ENCODE data around the gene HHAT. TPM values are rescaled to one million over a fixed set of nuclear protein-coding genes. Genes with fewer than 3 reads are reported as not detected.

HHAT gene
- total RNA-seq, 4 donors from 2014 or later, result 3.4 to 5.2 (median 4.0) TPM

- DNase-seq, result no peak
- Histone ChIP-seq H3K27me3 (no peaks in the 10 kb centered on the region), H3K36me3 (no peaks in the 10 kb centered on the region), H3K4me1 (no peaks in the 10 kb centered on the region), H3K27ac (no peak overlapping the region), H3K9me3 (no peaks in the 10 kb centered on the region), H3K4me3 (no peak overlapping the region)
- intact Hi-C loops (cut with DNase I), result no loop called here
- WGBS, 2 donors, result 54 to 71% methylated on average over 5 of the region's 5 CpGs
- TF ChIP-seq POLR2A (IDR thresholded peaks at IDR 0.05) (no peak), CTCF (IDR thresholded peaks at IDR 0.05) (no peak)
Measured at GRCh38 chr1:210641582-210641981, 312.9 kb downstream of the HHAT start.

GRCh38 chr1:210645582-210646257 lies 317.0 kb downstream of the HHAT start:
- WGBS, 2 donors, result 76 to 83% methylated on average over 7 of the region's 7 CpGs
- intact Hi-C loops (cut with DNase I), result no loop called here
- Histone ChIP-seq H3K4me3 (no peak overlapping the region), H3K4me1 (no peaks in the 10 kb centered on the region), H3K36me3 (no peaks in the 10 kb centered on the region), H3K27me3 (no peaks in the 10 kb centered on the region), H3K9me3 (no peaks in the 10 kb centered on the region), H3K27ac (no peak overlapping the region)
- DNase-seq, result no peak
- TF ChIP-seq CTCF (IDR thresholded peaks at IDR 0.05), result no peak
- TF ChIP-seq POLR2A (IDR thresholded peaks at IDR 0.05), result no peak

GRCh38 chr1:210646258-210646616 lies 317.5 kb downstream of the HHAT start:
- H3K27me3 ChIP-seq, result no peaks in the 10 kb centered on the region
- no peaks in the 10 kb centered on the region for H3K36me3 ChIP-seq
- intact Hi-C loops (cut with DNase I), result no loop called here
- no peak overlapping the region for H3K4me3 ChIP-seq
- DNase-seq, result no peak
- no peak for TF ChIP-seq POLR2A (IDR thresholded peaks at IDR 0.05)
- TF ChIP-seq CTCF (IDR thresholded peaks at IDR 0.05), result no peak
- H3K4me1 ChIP-seq, result no peaks in the 10 kb centered on the region
- no peak overlapping the region for H3K27ac ChIP-seq
- no peaks in the 10 kb centered on the region for H3K9me3 ChIP-seq
- WGBS, 2 donors, result 48 to 71% methylated on average over 2 of the region's 2 CpGs

- intact Hi-C loops (cut with DNase I), result no loop called here
- H3K4me3 ChIP-seq, result no peak overlapping the region
- WGBS, 2 donors, result 78 to 79% methylated on average over 6 of the region's 6 CpGs
- no peaks in the 10 kb centered on the region for H3K4me1 ChIP-seq
- no peaks in the 10 kb centered on the region for H3K27me3 ChIP-seq
- H3K27ac ChIP-seq, result no peak overlapping the region
- TF ChIP-seq POLR2A (IDR thresholded peaks at IDR 0.05), result no peak
- TF ChIP-seq CTCF (IDR thresholded peaks at IDR 0.05), result no peak
- no peak for DNase-seq
- H3K9me3 ChIP-seq, result no peaks in the 10 kb centered on the region
- H3K36me3 ChIP-seq, result no peaks in the 10 kb centered on the region
Measured at GRCh38 chr1:210647406-210648333, 319.0 kb downstream of the HHAT start.

- Histone ChIP-seq H3K27me3 (no peaks in the 10 kb centered on the region), H3K36me3 (no peaks in the 10 kb centered on the region), H3K4me1 (no peaks in the 10 kb centered on the region), H3K4me3 (no peak overlapping the region), H3K27ac (no peak overlapping the region), H3K9me3 (no peaks in the 10 kb centered on the region)
- intact Hi-C loops (cut with DNase I), result no loop called here
- WGBS, 2 donors, result 70 to 92% methylated on average over 2 of the region's 2 CpGs
- DNase-seq, result no peak
- TF ChIP-seq CTCF (IDR thresholded peaks at IDR 0.05) (no peak), POLR2A (IDR thresholded peaks at IDR 0.05) (no peak)
Measured at GRCh38 chr1:210648588-210649269, 320.0 kb downstream of the HHAT start.

All from esophagus squamous epithelium (tissue), 5 donors.